HFF-Myc (cell line): Measurements from ENCODE around the gene G3BP1.
"Not testable (repeated sequence)": the region's sequence is repeated elsewhere in the genome, so short reads cannot be mapped to it uniquely, and the experiment has no call there.

Experiments used
- DNase-seq: peaks from one replicate; pipeline ENCODE4 v3.0.0-alpha.2; 2011; ENCODE audit warnings: low read depth; ENCODE audit errors: extremely low read depth
- H3K4me3 ChIP-seq: replicated peaks from 2 replicates; pipeline ENCODE4 v1.5.1; 2011; ENCODE audit warnings: low read depth, mild to moderate bottlenecking, control low read depth, low read length
- CTCF ChIP-seq: IDR thresholded peaks from 2 replicates; pipeline ENCODE4 v1.5.1; 2012; ENCODE audit warnings: mild to moderate bottlenecking, low read depth, low read length, control low read depth; ENCODE audit errors: missing control alignments

The G3BP1 gene

GRCh38 chr5:151855701-151856100 lies 83.9 kb downstream of the G3BP1 start:
- H3K4me3 ChIP-seq = no peak overlapping the region
- no peak for TF ChIP-seq CTCF
- DNase-seq = no peak

- no peak overlapping the region for H3K4me3 ChIP-seq
- no peak for TF ChIP-seq CTCF
- no peak for DNase-seq
Observed at GRCh38 chr5:151856861-151857260, 85.1 kb downstream of the G3BP1 start.

GRCh38 chr5:151860867-151861266 lies 89.1 kb downstream of the G3BP1 start:
- H3K4me3 ChIP-seq, DNase-seq: not testable (repeated sequence)
